Lung (tissue), 12 donors: ENCODE data around the gene GABBR2. TPM values are rescaled to one million over a fixed set of nuclear protein-coding genes. Genes with fewer than 3 reads are reported as not detected.

Experiments
- ATAC-seq: fragments of 200-7000 bp; cut with Tn5 transposase; one replicate; pipeline ENCODE4 v1.9.1; 2020; ENCODE audit warnings: moderate number of reproducible peaks; ENCODE audit not compliant: insufficient read depth, low FRiP score
- DNase-seq, 3 donors: peaks; one replicate each; pipeline ENCODE4 v3.0.0-alpha.2; 2013 to 2017
- H3K27ac ChIP-seq, 2 donors: one replicate each; pipeline ENCODE4 v1.5.1; 2013; ENCODE audit warnings: mild to moderate bottlenecking in 2 of 2, moderate library complexity in 2 of 2, control low read depth in 1 of 2, inconsistent platforms in 1 of 2, low read depth in 1 of 2, low read length in 1 of 2
- H3K27me3 ChIP-seq, 3 donors: one replicate each; pipeline ENCODE4 v1.5.1; 2013; ENCODE audit warnings: low read length in 2 of 3; ENCODE audit not compliant: control insufficient read depth in 3 of 3, insufficient read depth in 3 of 3
- H3K36me3 ChIP-seq, 4 donors: one replicate each; pipeline ENCODE4 v1.5.1; 2013; ENCODE audit warnings: low read length in 4 of 4, mild to moderate bottlenecking in 1 of 4, moderate library complexity in 1 of 4; ENCODE audit not compliant: control insufficient read depth in 4 of 4, insufficient read depth in 4 of 4
- H3K4me1 ChIP-seq, 5 donors: one replicate each; pipeline ENCODE4 v1.5.1; 2013; ENCODE audit warnings: low read length in 5 of 5, mild to moderate bottlenecking in 2 of 5, moderate library complexity in 1 of 5; ENCODE audit not compliant: control insufficient read depth in 5 of 5, insufficient read depth in 5 of 5
- H3K4me3 ChIP-seq: one replicate; pipeline ENCODE4 v1.5.1; 2013; ENCODE audit warnings: mild to moderate bottlenecking, control low read depth, moderate library complexity
- H3K9ac ChIP-seq, 2 donors: one replicate each; pipeline ENCODE4 v1.5.1; 2013; ENCODE audit warnings: low read length in 2 of 2, control low read depth in 1 of 2; ENCODE audit not compliant: insufficient read depth in 1 of 2
- H3K9me3 ChIP-seq, 4 donors: one replicate each; pipeline ENCODE4 v1.5.1; 2013; ENCODE audit warnings: low read length in 3 of 4, mild to moderate bottlenecking in 1 of 4, moderate library complexity in 1 of 4; ENCODE audit not compliant: control insufficient read depth in 4 of 4, insufficient read depth in 3 of 4
- CTCF ChIP-seq: IDR thresholded peaks from 2 replicates; pipeline ENCODE4 v1.5.1; 2012; ENCODE audit warnings: mild to moderate bottlenecking; ENCODE audit errors: control extremely low read depth, extremely low read depth
- WGBS, 2 donors: extraction: QIAGEN DNeasy Blood & Tissue Kit; methylation state at CpG; one replicate each; pipeline ENCODE4 v1.1.7; 2013; 5-methylcytosine and 5-hydroxymethylcytosine counted together
- polyA plus RNA-seq, 2 donors: library from polyadenylated mRNA; stranded (reverse); fragments of 200-250 nt; gene quantifications; one replicate each; pipeline ENCODE4 v1.2.1, GENCODE V29; 2013
- total RNA-seq, 2 donors: library from RNA; depleted of rRNA in 1 of 2; stranded (reverse); fragments of >200 nt in 1 of 2; gene quantifications; one replicate each; pipeline ENCODE4 v1.2.1, GENCODE V29; 2014 to 2021
- donor health status: control.
- donor health status: control.
- donor health status: Bipolar disorder and iron deficiency.
- donor health status: healthy.
- donor health status: DM: yes; HTN: yes; CAD: no.

Gene GABBR2
- total and polyA plus RNA-seq, 4 donors, result 0.40 to 1.8 (median 0.64) TPM

GRCh38 chr9:98281281-98281680 is 427.5 kb downstream of the GABBR2 start:
- no peak for TF ChIP-seq CTCF
- Histone ChIP-seq H3K27ac (no peak overlapping the region), H3K9ac (no peak overlapping the region), H3K9me3 (no peaks in the 10 kb centered on the region), H3K36me3 (no peaks in the 10 kb centered on the region), H3K4me1 (no peaks in the 10 kb centered on the region), H3K27me3 (no peaks in the 10 kb centered on the region), H3K4me3 (no peak overlapping the region)
- 86 to 90% methylated on average over 1 of the region's 1 CpG for WGBS, 2 donors
- no peak for ATAC-seq
- no peak for DNase-seq

GRCh38 chr9:98280574-98280973 is 428.2 kb downstream of the GABBR2 start:
- Histone ChIP-seq H3K36me3 (no peaks in the 10 kb centered on the region), H3K9me3 (no peaks in the 10 kb centered on the region), H3K9ac (no peak overlapping the region), H3K4me1 (no peaks in the 10 kb centered on the region), H3K4me3 (no peak overlapping the region), H3K27me3 (no peaks in the 10 kb centered on the region), H3K27ac (no peak overlapping the region)
- WGBS, 2 donors, result 74 to 86% methylated on average over 6 of the region's 6 CpGs
- DNase-seq, result no peak
- ATAC-seq, result no peak
- TF ChIP-seq CTCF, result no peak

GRCh38 chr9:98280162-98280561 is 428.6 kb downstream of the GABBR2 start:
- Histone ChIP-seq H3K27ac (no peak overlapping the region), H3K9me3 (no peaks in the 10 kb centered on the region), H3K4me1 (no peaks in the 10 kb centered on the region), H3K4me3 (no peak overlapping the region), H3K36me3 (no peaks in the 10 kb centered on the region), H3K27me3 (no peaks in the 10 kb centered on the region), H3K9ac (no peak overlapping the region)
- no peak for TF ChIP-seq CTCF
- ATAC-seq (no peak), DNase-seq (no peak)
- WGBS, 2 donors, result 81 to 93% methylated on average over 2 of the region's 2 CpGs

GRCh38 chr9:98276907-98277469 is 431.7 kb downstream of the GABBR2 start:
- no peak for DNase-seq
- H3K4me1 ChIP-seq, result no peaks in the 10 kb centered on the region
- ATAC-seq, result no peak
- H3K4me3 ChIP-seq, result no peak overlapping the region
- H3K9me3 ChIP-seq, result no peaks in the 10 kb centered on the region
- H3K36me3 ChIP-seq, result no peaks in the 10 kb centered on the region
- no peaks in the 10 kb centered on the region for H3K27me3 ChIP-seq
- no peak for TF ChIP-seq CTCF
- no peak overlapping the region for H3K27ac ChIP-seq
- H3K9ac ChIP-seq, result no peak overlapping the region
- WGBS, 2 donors, result 69 to 78% methylated on average over 10 of the region's 10 CpGs
